ENCODE data around the gene MYO3B. TPM values are rescaled to one million over a fixed set of nuclear protein-coding genes. Genes with fewer than 3 reads are reported as not detected.

The MYO3B gene
- total RNA-seq, 1 donor from 2014 or later, result not detected

- DNase-seq (ENCODE audit: low spot score, unreplicated experiment), result no peak
- Mint-ChIP-seq H3K9me3 (ENCODE audit: low read depth) (no peaks in the 10 kb centered on the region), H3K27ac (no peak overlapping the region), H3K4me3 (ENCODE audit: low read depth) (no peak overlapping the region), H3K27me3 (no peaks in the 10 kb centered on the region), H3K4me1 (ENCODE audit: low read depth) (peaks cover 15% of the 10 kb centered on the region), H3K36me3 (ENCODE audit: insufficient read depth) (no peaks in the 10 kb centered on the region)
- TF ChIP-seq CTCF (IDR thresholded peaks at IDR 0.05; ENCODE audit: unreplicated experiment), result no peak
Observed at GRCh38 chr2:170176212-170176611, 1.7 kb upstream of the MYO3B start.

- no peaks in the 10 kb centered on the region for H3K27me3 Mint-ChIP-seq
- DNase-seq (ENCODE audit: low spot score, unreplicated experiment), result no peak
- H3K27ac Mint-ChIP-seq, result peak overlapping the region; percentile 34
- H3K36me3 Mint-ChIP-seq (ENCODE audit: insufficient read depth), result peaks cover 2% of the 10 kb centered on the region
- H3K4me3 Mint-ChIP-seq (ENCODE audit: low read depth), result no peak overlapping the region
- TF ChIP-seq CTCF (IDR thresholded peaks at IDR 0.05; ENCODE audit: unreplicated experiment), result no peak
- peaks cover 8% of the 10 kb centered on the region for H3K9me3 Mint-ChIP-seq (ENCODE audit: low read depth)
- peaks cover 15% of the 10 kb centered on the region for H3K4me1 Mint-ChIP-seq (ENCODE audit: low read depth)
Observed at GRCh38 chr2:170180031-170180566, 2.2 kb downstream of the MYO3B start.

- H3K9me3 Mint-ChIP-seq (ENCODE audit: low read depth), result peaks cover 17% of the 10 kb centered on the region
Observed at GRCh38 chr2:170181602-170182001, 3.7 kb downstream of the MYO3B start.

GRCh38 chr2:170185319-170185718 is 7.4 kb downstream of the MYO3B start:
- Mint-ChIP-seq H3K4me3 (ENCODE audit: low read depth) (no peak overlapping the region), H3K9me3 (ENCODE audit: low read depth) (peaks cover 38% of the 10 kb centered on the region), H3K4me1 (ENCODE audit: low read depth) (no peaks in the 10 kb centered on the region), H3K27ac (no peak overlapping the region), H3K27me3 (no peaks in the 10 kb centered on the region), H3K36me3 (ENCODE audit: insufficient read depth) (peaks cover 3% of the 10 kb centered on the region)
- no peak for TF ChIP-seq CTCF (IDR thresholded peaks at IDR 0.05; ENCODE audit: unreplicated experiment)
- no peak for DNase-seq (ENCODE audit: low spot score, unreplicated experiment)

More at GRCh38 chr2:170181602-170182001, 3.7 kb downstream of the MYO3B start:
- no peak for DNase-seq (ENCODE audit: low spot score, unreplicated experiment)
- no peak for TF ChIP-seq CTCF (IDR thresholded peaks at IDR 0.05; ENCODE audit: unreplicated experiment)
- Mint-ChIP-seq H3K4me1 (ENCODE audit: low read depth) (peaks cover 15% of the 10 kb centered on the region), H3K36me3 (ENCODE audit: insufficient read depth) (peaks cover 3% of the 10 kb centered on the region), H3K27me3 (no peaks in the 10 kb centered on the region), H3K4me3 (ENCODE audit: low read depth) (no peak overlapping the region), H3K27ac (no peak overlapping the region)

GRCh38 chr2:170189757-170190156 is 11.8 kb downstream of the MYO3B start:
- H3K4me3 Mint-ChIP-seq (ENCODE audit: low read depth), result no peak overlapping the region
- H3K36me3 Mint-ChIP-seq (ENCODE audit: insufficient read depth), result peaks cover 3% of the 10 kb centered on the region
- H3K4me1 Mint-ChIP-seq (ENCODE audit: low read depth), result no peaks in the 10 kb centered on the region
- TF ChIP-seq CTCF (IDR thresholded peaks at IDR 0.05; ENCODE audit: unreplicated experiment), result no peak
- DNase-seq (ENCODE audit: low spot score, unreplicated experiment), result no peak
- no peak overlapping the region for H3K27ac Mint-ChIP-seq
- no peaks in the 10 kb centered on the region for H3K27me3 Mint-ChIP-seq
- H3K9me3 Mint-ChIP-seq (ENCODE audit: low read depth), result peaks cover 33% of the 10 kb centered on the region

Measured in progenitor cell of endocrine pancreas (in vitro differentiated cells).